ENCODE data around the gene ATP2B2.

DNA sequence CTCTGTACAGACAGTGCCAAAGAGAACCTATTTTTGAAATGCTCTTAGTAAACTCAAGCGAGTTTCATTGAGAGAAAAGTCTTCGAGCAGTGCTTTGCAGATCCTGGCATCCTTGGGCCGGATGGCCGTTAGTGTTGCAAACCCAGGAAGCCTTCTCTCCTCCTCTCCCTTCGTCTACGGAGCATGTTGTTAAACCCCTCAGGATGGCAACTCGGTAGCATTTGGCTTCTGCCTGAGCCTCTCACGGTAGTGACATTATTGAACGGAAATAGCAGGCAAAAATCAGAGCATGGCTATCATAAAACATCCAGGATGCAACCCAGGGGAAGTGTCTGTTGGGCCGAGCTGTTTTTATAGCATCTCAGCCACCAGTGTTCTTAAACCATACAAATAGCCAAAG is 177.8 kb downstream of the ATP2B2 start:
- no peak for TF ChIP-seq POLR2A (IDR thresholded peaks at IDR 0.05; ENCODE audit: low read length)
- TF ChIP-seq GATA1 (IDR thresholded peaks at IDR 0.05; ENCODE audit: low read depth, low read length): no peak

Measured in erythroblast (primary cell).